Activated CD8-positive, alpha-beta memory T cell treated with anti-CD3 and anti-CD28 coated beads, Interleukin-2, amount 50 U/mL, for 4 hours (primary cell): Measurements from ENCODE around the gene ACSM3.

Experiments used
- DNase-seq: peaks from one replicate; pipeline ENCODE4 v3.0.0-alpha.2; 2020

ACSM3 gene

DNA sequence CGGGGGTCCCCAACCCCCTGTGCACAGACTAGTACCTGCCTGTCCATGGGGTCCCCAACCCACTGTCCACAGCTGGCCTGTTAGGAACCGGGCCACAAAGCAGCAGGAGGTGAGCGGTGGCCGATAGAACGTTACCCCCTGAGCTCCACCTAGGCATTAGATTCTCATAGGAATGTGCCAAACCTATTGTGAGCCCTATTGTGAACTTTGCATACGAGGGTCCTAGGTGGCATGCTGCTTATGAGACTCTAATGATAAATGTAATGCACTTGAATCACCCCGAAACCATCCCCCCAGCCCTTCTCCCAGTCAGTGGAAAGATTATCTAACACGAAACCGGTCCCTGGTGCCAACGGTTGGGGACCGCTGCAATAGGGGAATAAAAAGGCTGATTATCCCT is 44.0 kb downstream of the ACSM3 start:
- no peak for DNase-seq

DNA sequence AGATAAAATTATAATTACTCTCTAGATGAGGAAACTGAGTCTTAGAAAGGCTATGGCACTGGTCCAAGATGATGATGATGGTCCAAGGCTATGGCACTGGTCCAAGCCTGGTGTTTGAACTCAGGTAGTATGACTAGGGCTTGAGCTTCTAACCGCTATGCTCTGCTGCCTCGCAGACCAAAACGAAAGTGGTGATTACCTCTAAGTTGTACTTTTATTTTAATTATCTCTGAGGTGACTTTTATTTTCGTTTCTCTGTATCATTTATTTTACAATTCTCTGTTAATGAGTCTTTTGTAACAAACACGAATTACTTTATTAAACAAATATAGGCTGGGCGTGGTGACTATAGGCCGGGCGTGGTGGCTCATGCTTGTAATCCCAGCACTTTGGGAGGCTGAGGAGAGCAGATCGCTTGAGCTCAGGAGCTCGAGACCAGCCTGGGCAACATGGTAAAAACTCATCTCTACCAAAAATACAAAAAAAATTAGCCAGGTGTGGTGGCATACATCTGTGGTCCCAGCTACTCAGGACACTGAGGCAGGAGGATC is 48.1 kb downstream of the ACSM3 start:
- DNase-seq = no peak

DNA sequence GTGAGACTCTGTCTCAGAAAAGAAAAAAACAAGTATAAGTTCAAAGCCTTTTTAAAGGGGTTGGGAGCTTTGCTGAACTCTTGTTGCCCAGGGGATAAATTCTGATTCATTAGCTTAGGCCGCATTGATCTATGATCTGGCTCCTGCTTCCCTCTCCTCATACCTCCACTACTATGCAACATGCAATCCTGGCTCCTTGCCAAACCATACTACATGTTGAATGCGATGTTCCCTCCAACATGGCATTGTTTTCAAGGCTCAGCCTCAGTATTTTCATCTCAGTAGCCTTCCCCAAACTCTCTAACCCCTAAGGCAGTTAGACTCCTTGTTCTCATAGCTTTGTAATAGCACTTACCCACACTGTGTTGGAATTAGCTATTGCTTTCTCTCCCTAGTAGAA is 48.7 kb downstream of the ACSM3 start:
- no peak for DNase-seq

DNA sequence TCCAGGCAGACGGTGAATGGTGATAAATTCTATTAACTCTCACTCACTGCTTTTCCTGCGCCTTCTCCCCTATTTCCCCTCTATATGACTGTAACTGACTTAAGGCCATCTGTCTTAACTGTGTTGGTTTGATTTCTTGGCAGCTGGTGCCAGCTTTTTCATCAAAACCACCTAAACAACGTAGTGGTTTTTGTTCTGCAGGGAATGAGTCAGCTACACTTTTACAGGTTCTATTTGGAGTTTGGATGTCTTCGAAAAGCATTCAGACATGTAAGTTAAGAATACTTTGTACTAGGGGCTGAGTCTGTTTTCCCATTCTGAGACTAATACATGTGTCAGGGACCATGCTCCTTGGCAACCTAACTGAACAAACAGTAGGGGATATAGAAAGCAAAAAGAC is 51.0 kb downstream of the ACSM3 start:
- no peak for DNase-seq

DNA sequence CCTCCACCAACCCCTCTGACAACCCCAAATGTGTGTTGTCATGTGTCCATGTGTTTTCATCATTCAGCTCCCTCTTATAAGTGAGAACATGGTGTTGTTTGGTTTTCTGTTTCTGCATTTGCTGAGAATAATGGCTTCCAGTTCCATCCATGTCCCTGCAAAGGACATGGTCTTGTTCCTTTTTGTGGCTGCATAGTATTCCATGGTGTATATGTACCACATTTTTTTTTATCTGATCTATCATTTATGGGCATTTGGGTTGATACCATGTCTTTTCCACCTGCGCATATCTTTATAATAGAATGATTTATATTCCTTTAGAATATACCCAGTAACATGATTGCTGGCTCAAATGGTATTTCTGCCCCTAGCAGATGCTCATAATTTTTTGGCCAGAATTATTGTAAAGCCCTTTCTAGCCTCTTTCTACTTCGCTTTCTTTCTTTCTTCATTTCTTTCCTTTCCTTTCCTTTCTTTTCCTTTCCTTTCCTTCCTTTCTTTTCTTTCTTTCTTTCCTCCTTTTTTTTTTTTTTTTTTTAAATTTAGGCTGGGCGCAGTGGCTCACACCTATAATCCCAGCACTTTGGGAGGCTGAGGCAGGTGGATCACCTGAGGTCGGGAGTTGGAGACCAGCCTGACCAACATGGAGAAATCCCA is 55.2 kb downstream of the ACSM3 start:
- DNase-seq = no peak

DNA sequence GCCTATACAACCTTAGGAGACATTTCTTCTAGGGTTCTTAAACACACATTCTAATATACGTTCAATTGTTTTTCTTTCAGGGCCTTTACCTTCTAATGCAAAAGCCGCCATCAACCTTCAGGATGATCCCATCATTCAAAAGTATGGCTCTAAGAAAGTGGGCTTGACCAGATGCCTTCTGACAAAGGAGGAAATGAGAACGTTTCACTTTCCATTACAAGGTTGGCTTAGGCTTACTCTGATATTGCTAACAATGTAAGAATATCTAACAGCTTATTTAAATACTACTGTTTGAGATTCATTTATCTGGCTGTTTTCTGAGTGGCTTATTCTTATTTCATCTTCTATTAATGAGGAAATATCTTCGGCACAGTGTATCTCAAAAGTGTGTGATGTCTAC is 57.9 kb downstream of the ACSM3 start:
- DNase-seq = no peak

DNA sequence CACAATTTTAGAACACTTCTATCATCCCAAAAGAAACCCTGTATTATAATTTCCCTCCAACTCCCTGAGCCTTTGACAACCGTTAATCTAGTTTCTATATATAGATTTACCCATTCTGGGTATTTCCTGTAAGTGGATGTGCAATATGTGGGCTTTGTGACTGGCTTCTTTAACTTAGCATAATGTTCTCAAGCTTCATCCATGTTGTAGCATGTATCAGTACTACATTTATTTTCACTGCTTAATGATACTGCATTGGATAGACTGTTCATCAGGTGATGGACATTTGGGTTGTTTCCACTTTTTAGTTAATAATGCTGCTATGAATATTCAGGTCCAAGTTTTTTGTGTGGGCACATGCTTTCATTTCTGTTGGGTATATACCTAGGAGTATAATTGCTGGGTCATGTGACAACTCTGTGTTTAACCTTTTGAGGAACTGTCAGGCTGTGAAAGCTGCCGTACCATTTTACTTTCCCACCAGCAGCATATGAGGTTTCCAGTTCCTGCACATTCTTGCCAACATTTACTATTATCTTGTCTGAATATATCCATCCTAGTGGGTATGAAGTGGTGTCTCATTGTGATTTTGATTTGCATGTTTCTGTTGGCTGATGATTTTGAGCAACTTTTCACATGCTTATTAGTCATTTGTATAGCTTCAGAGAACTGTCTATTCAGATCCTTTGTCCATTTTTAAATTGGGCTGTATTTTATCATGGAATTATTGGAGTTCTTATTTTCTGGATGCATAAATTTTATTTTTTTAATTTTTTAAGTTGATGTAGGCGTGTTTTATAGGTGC is 58.9 kb downstream of the ACSM3 start:
- no peak for DNase-seq

DNA sequence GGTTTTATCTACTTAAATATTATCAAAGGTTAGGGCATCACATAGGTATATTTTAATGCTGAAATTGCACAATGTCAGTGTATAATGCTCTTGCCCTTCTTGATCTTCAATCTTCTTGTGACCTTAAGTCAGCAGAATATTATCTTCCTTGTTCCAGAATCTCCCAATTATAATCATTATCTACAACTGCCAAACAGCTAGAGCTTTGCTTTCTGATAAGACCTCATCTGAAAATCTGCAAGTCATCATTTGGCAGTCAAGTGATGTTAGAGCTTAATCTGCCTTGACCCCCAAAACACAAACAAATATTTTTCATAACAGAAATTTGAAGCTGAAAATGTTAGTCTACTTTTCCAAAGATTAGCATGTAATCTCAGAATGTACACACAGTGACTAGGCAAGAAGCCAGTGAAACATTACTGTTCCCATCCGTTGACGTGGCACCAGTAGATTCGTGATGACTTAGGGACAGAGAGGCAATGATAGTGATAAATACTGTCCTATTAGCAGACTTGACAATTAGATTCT is 62.3 kb downstream of the ACSM3 start:
- no peak for DNase-seq

DNA sequence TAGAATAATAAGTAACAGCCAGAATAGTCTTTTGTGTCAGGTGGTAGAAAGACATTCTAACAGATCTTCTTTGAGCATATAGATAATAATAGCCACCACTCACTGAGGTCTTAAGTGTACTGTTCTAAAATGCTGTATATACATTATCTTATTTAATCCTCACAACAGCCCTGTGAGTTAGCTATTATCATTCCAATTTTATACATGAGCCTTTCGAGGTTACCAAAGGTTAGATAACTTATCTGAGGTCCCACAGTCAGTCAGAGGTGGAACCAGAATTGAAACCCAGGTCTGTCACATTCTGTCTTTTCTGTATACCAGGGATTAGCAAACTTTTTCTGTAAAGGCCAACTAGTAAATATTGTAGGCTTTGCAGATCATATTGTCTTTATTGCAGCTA is 65.7 kb downstream of the ACSM3 start:
- DNase-seq = no peak

DNA sequence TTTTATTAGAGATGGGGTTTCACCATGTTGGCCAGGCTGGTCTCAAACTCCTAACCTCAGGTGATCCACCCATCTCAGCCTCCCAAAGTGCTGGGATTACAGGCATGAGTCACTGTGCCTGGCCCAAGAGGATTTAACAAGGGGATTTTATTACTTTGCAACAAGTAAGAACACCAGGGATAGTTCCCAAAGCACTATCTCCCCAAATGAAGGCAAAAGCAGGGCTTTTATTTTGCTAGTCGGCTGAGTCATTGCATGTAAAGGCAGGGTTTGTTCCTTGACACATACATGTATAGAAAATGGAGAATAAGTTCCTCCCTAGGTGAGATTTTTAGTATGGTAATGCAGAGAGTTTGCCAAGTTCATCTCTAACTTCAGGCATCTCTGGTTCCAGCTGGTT is 66.6 kb downstream of the ACSM3 start:
- DNase-seq = no peak

DNA sequence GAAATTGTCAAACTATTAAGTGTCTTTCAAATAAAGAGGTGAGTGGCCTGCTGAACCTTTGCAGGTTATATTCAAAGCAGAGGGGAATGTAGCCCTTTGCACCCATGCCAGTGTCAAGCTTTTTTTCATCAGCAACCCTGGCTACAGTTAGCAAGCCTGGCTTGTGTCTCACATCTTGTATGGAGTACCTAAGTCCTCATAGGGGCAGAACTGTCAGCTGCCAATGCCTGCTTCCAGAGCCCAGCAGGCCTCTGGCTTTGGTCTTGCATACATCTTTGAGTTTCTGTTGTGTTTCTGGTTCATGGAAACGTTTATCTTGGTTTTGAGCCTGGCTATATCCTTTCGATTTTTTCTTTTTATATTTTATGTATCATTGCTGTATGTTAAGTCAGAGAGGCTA is 69.3 kb downstream of the ACSM3 start:
- DNase-seq = no peak

DNA sequence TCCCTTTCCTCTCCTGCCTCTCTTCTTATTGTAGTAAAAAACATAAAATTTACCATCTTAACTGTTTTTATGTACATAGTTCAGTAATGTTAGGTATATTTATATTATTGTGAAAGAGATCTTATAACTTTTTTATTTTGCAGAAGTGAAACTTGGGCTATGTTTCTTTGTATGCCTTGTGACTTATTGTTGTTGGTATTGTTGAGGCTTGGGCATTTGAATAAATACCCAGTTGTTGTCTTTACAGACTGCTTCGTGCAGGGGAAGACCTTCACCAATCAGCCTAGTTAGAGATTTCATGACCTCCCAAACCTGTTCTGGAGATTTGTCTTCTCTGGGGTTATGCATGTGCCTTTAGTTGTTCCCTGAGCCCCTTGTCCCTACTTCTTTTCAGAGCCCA is 74.4 kb downstream of the ACSM3 start:
- DNase-seq = no peak

DNA sequence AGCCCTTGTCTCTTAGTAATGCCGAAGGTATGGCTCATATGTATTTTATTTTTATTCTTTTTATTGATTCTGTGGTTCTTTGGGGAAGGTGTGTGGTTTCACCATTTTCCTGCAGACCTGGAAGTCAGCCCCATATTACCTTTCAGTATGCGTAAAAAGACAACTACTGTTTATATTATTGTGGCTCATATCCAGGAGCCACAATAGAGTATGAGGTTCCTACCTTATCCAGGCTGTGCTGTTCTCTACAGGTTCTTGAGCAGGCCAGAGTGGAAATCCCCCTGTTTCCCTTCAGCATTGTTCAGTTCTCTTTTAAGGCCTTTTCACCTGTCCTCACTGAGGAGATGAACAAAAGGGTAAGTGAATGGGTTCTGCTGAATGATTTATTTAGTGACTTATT is 75.7 kb downstream of the ACSM3 start:
- no peak for DNase-seq

DNA sequence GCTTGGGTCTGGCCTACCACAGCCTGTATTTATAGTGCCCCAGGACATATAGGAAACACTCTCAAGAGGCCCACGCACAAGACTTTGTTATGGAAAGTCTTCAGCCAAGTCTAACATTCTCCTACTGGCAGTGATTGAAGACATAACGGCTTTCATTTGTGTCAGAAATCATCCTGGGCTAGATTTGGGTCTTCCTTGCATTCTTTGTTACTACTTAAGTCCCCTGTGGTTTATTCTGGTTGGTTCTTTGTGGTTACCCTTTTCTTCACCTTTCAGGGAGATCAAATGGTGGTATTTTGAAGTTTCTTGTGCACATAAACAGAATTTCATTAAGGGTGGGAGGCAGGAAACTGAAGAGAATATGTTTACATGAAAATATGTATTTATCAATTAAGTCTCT is 80.2 kb downstream of the ACSM3 start:
- DNase-seq = no peak

DNA sequence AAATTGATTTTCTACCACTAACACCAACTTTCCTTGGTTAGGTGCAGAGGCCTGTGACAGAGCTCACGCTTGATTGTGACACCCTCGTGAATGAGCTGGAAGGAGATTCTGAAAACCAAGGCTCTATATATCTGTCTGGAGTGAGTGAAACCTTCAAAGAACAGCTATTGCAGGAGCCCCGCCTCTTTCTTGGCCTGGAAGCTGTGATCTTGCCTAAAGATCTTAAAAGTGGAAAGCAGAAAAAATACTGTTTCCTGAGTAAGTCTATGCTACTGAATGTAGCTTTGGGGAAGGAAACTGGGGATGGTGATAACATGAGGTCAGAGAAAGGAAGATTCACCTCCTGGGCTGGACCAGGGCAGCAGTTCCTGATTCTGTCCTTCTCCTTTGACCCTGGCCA is 80.8 kb downstream of the ACSM3 start:
- no peak for DNase-seq

DNA sequence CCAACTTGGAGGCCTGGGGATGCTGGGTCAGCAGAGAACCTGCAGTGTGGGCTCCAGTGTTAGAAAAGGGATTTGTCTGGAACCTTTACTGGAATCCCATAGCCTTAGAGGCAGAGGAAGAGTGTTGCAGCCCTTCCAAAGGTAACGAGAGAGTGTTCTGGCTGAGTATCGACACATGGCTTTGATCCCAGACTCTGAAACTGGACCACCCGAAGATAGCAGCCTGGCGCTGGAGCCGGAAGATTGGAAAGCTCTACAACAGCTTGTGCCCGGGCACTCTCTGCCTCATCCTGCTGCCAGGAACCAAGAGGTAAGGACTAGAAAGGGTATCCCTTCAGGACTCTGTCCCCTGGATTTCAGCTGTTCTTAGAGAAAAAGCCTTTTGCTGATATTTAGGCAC is 82.2 kb downstream of the ACSM3 start:
- DNase-seq = no peak

DNA sequence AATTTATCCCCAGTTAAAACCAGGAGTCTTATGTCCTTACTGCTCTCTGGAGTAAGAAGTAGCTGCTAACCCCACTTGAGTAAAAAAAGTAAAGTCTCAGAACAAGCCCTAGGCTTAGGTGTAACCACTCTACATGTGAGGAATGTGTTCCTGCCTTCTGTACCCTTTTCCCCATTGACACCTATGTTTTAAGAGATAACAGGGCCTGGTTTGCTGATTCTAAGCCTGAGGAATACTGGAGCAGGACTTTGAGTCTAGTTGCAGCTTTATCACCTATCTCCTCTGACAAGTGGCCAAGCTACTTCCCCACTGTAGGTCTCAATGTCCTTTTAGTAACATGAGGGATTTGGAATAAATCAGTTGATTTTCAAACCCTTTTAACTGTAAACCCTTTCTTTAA is 82.7 kb downstream of the ACSM3 start:
- DNase-seq = no peak
